Eye (tissue), 1 donor: ENCODE results near the gene PIP4K2C.
"Not testable (repeated sequence)": the region's sequence is repeated elsewhere in the genome, so short reads cannot be mapped to it uniquely, and the experiment has no call there.

ENCODE experiments used
- DNase-seq: peaks from one replicate; pipeline ENCODE4 v3.0.0-alpha.2; 2015

PIP4K2C gene

GRCh38 chr12:57641699-57642442, 50.9 kb downstream of the PIP4K2C start:
- DNase-seq: no peak

DNA sequence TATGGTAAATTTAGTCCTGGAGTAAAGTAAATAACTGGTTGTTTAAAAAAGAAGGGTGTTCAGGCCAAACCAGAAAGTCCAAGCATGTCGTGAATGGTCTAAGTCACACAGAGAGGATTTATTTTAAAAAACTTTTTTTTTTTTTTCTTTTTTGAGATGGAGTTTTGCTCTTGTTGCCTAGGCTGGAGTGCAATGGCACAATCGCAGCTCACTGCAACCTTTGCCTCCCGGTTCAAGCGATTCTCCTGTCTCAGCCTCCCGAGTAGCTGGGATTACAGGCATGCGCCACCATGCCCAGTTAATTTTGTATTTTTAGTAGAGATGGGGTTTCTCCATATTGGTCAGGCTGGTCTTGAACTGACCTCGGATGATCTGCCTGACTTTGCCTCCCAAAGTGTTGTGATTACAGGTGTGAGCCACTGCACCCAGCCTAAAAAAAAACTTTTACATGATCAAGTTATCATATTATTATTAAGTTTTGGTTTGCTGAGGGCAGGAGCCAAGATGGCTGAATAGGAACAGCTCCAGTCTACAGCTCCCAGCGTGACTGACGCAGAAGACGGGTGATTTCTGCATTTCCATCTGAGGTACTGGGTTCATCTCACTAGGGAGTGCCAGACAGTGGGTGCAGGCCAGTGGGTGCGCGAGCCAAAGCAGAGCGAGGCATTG, 55.1 kb downstream of the PIP4K2C start:
- peak; percentile 48 for DNase-seq

DNA sequence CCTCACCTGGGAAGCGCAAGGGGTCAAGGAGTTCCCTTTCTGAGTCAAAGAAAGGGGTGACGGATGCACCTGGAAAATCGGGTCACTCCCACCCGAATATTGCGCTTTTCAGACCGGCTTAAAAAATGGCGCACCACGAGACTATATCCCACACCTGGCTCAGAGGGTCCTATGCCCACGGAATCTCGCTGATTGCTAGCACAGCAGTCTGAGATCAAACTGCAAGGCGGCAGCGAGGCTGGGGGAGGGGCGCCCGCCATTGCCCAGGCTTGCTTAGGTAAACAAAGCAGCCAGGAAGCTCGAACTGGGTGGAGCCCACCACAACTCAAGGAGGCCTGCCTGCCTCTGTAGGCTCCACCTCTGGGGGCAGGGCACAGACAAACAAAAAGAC, 55.7 kb downstream of the PIP4K2C start:
- DNase-seq: not testable (repeated sequence)
